PFSK-1 (cell line): ENCODE results near the gene LRRC32.

Experiments used
- FOXP2 ChIP-seq: optimal IDR thresholded peaks from 2 replicates; pipeline ENCODE3; 2011; ENCODE audit warnings: borderline replicate concordance, control low read depth, inconsistent platforms; ENCODE audit not compliant: insufficient read depth; ENCODE audit errors: extremely low read length, extremely low read depth
- POLR2AphosphoS5 ChIP-seq: IDR thresholded peaks from 2 replicates; pipeline ENCODE4 v1.6.1; 2012; ENCODE audit warnings: low read depth, mild to moderate bottlenecking, control low read depth, low read length, moderate library complexity
- SIN3A ChIP-seq: IDR thresholded peaks from 2 replicates; pipeline ENCODE4 v1.6.1; 2012; ENCODE audit warnings: mild to moderate bottlenecking, low read length, moderate library complexity, borderline replicate concordance; ENCODE audit not compliant: insufficient read depth
- TAF1 ChIP-seq: IDR thresholded peaks from 2 replicates; pipeline ENCODE4 v1.6.1; 2012; ENCODE audit warnings: low read length, control low read depth, borderline replicate concordance; ENCODE audit not compliant: insufficient read depth
- TF ChIP-seq, protein P1 (sequence below), 2 experiments: IDR thresholded peaks; 2 replicates each; pipeline versions ENCODE4 v1.6.1 to v1.8.0; 2011 to 2012; ENCODE audit warnings: low read depth in 2 of 2, low read length in 2 of 2, control low read depth in 1 of 2, inconsistent platforms in 1 of 2, mild to moderate bottlenecking in 1 of 2, moderate library complexity in 1 of 2; ENCODE audit not compliant: insufficient read depth in 1 of 2

The LRRC32 gene

DNA sequence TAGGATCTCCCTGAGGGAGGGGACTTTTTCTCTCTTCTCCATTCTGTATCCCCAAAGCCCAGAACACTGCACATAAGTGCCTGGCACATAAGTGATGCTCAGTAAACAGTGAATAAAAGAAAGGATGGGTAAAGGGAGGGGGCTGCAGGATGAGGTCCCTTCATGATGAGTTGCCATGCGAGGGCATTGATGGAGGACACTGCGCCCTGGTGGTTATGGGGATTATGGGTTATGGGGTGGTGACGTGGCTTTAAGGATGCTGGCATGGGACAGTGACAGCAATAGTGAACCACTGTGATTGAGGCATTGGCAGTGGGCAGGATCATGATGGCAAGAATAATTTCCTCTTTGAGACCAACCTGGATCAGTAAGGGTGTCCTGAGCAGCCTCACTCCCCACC, 43.9 kb upstream of the LRRC32 start:
- no peak for TF ChIP-seq POLR2AphosphoS5
- TF ChIP-seq SIN3A, result no peak
- TF ChIP-seq TAF1, result no peak
- TF ChIP-seq, protein P1, sequence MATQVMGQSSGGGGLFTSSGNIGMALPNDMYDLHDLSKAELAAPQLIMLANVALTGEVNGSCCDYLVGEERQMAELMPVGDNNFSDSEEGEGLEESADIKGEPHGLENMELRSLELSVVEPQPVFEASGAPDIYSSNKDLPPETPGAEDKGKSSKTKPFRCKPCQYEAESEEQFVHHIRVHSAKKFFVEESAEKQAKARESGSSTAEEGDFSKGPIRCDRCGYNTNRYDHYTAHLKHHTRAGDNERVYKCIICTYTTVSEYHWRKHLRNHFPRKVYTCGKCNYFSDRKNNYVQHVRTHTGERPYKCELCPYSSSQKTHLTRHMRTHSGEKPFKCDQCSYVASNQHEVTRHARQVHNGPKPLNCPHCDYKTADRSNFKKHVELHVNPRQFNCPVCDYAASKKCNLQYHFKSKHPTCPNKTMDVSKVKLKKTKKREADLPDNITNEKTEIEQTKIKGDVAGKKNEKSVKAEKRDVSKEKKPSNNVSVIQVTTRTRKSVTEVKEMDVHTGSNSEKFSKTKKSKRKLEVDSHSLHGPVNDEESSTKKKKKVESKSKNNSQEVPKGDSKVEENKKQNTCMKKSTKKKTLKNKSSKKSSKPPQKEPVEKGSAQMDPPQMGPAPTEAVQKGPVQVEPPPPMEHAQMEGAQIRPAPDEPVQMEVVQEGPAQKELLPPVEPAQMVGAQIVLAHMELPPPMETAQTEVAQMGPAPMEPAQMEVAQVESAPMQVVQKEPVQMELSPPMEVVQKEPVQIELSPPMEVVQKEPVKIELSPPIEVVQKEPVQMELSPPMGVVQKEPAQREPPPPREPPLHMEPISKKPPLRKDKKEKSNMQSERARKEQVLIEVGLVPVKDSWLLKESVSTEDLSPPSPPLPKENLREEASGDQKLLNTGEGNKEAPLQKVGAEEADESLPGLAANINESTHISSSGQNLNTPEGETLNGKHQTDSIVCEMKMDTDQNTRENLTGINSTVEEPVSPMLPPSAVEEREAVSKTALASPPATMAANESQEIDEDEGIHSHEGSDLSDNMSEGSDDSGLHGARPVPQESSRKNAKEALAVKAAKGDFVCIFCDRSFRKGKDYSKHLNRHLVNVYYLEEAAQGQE (IDR thresholded peaks at IDR 0.05; ENCODE audit: insufficient read depth in 1 of 2, low read depth in 2 of 2, low read length in 2 of 2), result no peak
- no peak for TF ChIP-seq FOXP2

DNA sequence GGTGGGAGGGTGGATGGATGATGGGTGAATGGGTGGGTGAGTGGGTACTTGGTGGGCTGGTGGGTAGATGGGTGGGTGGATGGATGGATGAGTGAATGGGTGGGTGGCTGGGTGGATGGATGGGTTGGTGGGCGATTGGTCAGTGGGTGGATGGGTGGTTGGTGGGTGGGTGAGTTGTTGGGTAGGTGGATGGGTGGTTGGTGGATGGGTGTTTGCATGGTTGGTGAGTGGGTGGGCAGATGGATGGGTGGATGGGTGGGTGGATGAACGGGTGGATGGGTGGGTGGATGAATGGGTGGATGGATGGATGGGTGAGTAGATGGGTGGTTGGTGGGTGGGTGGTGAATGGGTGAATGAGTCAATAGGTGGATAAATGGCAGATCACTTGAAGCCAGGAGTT, 43.0 kb upstream of the LRRC32 start:
- TF ChIP-seq TAF1 (no peak), POLR2AphosphoS5 (no peak), FOXP2 (no peak), SIN3A (no peak)
- TF ChIP-seq, protein P1 (IDR thresholded peaks at IDR 0.05; ENCODE audit: insufficient read depth in 1 of 2, low read depth in 2 of 2, low read length in 2 of 2), result no peak

DNA sequence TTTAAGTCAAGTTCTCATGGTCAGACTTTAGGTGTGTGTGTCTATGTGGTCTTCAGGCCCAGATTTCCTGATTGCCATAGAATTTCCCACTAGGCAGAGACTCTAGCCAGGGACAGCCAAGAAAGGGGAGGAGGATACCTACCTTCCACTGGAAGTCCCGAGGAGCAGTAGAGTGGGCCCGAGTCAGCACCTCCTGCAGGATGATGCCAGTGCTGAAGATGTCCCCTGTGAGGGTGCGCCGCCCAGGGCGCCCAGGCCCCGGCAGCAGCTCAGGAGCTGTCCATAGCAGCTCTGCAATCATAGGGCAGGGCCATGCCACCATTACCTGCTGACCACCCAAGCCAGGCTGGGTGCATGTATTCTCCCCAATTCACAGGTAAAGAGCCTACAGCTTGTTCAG, 41.6 kb upstream of the LRRC32 start:
- TF ChIP-seq, protein P1 (IDR thresholded peaks at IDR 0.05; ENCODE audit: insufficient read depth in 1 of 2, low read depth in 2 of 2, low read length in 2 of 2), result no peak
- no peak for TF ChIP-seq FOXP2
- TF ChIP-seq POLR2AphosphoS5, result no peak
- no peak for TF ChIP-seq TAF1

- no peak for TF ChIP-seq FOXP2
- no peak for TF ChIP-seq SIN3A
- no peak for TF ChIP-seq TAF1
- TF ChIP-seq, protein P1 (IDR thresholded peaks at IDR 0.05; ENCODE audit: insufficient read depth in 1 of 2, low read depth in 2 of 2, low read length in 2 of 2), result no peak
- no peak for TF ChIP-seq POLR2AphosphoS5
Measured at GRCh38 chr11:76709756-76710155, 39.2 kb upstream of the LRRC32 start.
